Gastroesophageal sphincter (tissue), 3 donors: ENCODE measurements around the gene TSPAN14.

Source experiments
- CTCF ChIP-seq, 4 experiments: fragments of 200-600 bp in 2 of 4; fragments of 450-650 bp in 2 of 4; sonication (generic) in 1 of 4; IDR thresholded peaks; one replicate each; pipeline ENCODE4 v1.5.1; 2017 to 2019; ENCODE audit warnings: antibody characterized with exemption in 4 of 4, mild to moderate bottlenecking in 2 of 4, moderate library complexity in 2 of 4
- POLR2A ChIP-seq, 2 donors: fragments of 450-650 bp; IDR thresholded peaks; one replicate each; pipeline ENCODE4 v1.6.1; 2017; ENCODE audit warnings: antibody characterized with exemption in 2 of 2, mild to moderate bottlenecking in 2 of 2, moderate library complexity in 1 of 2

- TF ChIP-seq CTCF (IDR thresholded peaks at IDR 0.05), result no peak
- TF ChIP-seq POLR2A (IDR thresholded peaks at IDR 0.05), result no peak
These were observed 30.1 kb downstream of the TSPAN14 start for GRCh38 chr10:80484243-80484642.
